ENCODE results near the gene SLC7A9.
"Not testable (repeated sequence)": the region's sequence is repeated elsewhere in the genome, so short reads cannot be mapped to it uniquely, and the experiment has no call there.

The SLC7A9 gene

DNA sequence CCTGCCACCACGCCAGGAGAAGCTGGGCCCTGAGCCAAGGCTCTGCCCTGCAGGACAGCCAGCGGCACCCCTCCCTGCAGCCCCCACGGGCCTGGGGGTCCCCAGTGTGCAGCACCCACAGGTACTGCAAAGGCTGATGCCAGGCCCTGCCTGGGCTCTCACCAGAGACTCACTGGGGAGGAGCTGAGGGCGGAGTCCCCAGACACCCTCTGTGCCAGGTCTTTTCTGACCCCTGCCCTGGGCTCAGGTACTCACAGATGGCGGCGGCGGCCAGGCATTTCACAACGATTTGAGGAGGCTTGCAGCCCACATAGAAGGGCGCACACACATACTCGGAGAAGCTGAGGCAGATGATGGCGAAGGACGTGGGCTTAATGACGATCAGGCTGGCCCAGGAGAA is 5.7 kb downstream of the SLC7A9 start:
- DNase-seq (ENCODE audit: low read depth): no peak

DNA sequence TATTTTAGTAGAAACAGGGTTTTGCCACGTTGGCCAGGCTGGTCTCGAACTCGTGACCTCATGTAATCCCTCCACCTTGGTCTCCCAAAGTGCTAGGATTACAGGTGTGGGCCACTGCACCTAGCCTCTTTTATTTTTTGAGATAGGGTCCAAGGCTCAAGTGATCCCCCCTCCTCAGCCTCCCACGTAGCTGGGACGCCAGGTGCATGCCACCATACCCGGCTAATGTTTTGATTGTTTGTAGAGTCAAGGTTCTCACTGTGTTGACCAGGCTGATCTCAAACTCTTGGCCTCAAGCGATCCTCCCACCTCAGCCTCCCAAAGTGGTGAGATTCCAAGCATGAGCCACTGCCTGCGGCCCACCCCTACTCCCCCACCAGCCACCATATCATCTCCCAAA is 6.3 kb downstream of the SLC7A9 start:
- DNase-seq (ENCODE audit: low read depth): no peak

DNA sequence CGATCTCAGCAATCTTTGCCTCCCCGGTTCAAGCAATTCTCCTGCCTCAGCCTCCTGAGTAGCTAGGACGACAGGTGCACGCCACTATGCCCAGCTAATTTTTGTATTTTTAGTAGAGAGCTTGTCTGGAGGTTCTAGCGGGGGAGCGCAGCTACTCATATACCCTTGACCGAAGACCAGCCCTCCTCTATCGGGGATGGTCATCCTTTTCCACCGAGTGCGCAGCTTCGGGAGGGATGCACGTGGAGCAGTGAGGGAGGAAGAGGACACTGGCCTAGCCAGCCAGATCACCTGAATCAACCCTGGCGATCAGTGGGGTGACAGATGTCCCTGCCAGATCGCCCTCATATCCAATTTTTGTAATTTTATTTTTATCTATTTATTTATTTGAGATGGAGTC is 6.8 kb downstream of the SLC7A9 start:
- no peak for DNase-seq (ENCODE audit: low read depth)

DNA sequence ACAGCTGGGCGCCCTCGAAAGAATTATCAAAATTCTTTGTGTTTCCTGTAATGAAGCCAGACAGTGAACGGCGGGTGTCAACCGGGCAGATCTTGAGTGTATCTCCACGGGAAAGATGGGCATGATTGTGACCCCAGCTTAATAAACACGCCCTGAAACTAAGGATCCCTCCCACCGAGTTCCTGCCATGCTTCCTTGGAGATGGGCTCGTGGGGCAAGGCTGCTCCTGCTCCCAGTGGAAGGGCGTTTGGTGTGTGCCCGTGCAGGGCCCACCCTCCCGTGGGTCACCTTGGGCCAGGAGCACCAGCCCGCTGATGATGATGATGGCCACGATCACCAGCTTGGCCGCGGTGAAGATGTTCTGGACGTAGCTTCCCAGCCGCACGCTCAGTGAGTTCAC is 7.4 kb downstream of the SLC7A9 start:
- DNase-seq (ENCODE audit: low read depth): no peak

DNA sequence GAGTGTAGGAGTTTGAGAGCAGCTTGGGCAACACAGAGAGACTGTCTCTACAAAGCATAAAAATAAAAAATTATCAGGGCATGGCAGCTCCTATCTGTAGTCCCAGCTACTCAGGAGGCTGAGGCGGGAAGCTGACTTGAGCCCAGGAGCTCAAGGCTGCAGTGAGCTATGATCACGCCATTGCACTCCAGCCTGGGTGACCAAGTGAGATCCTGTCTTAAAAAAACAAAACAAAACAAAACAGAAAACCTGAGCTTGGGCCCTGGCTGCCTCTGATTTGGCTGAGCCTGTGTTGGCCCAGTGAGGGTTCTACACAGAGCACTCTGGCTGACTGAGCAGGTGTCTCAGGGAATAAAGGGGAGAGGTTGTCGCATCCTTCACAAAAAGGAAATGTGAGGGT is 8.0 kb downstream of the SLC7A9 start:
- DNase-seq (ENCODE audit: low read depth): no peak

DNA sequence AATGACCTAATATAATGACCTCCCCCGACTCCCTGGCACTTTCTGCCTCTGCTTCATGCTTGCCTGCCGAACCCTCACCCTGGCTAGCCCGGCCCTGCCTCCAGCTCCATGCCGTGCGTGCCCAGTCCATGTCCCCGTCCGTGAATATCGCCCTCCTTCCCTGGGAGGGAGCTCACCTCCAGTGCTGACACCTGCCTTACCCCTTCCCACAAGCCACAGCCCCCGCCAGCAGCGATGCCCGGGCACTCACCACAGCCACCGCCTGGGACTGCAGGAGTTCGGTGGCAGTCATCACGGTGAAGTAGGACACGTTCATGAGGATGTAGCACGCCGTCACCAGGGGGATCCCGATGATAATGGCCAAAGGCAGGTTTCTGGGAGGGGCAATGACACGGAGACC is 10.0 kb downstream of the SLC7A9 start:
- no peak for DNase-seq (ENCODE audit: low read depth)

DNA sequence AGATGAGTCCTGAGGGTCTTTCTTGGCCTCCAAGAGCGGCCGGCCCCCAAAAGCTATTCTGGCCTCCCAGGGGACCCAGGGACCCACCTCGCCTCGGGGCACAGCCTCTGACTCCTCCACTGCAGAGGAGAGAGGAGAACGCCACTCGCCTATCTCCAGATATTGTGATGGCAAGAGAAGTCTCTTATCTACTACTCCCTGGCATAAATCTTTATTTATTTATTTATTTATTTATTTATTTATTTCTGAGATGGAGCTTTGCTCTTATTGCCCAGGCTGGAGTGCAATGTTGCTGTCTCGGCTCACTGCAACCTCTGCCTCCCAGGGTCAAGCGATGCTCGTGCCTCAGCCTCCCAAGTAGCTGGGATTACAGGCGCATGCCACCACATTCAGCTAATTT is 11.0 kb downstream of the SLC7A9 start:
- DNase-seq (ENCODE audit: low read depth): no peak

DNA sequence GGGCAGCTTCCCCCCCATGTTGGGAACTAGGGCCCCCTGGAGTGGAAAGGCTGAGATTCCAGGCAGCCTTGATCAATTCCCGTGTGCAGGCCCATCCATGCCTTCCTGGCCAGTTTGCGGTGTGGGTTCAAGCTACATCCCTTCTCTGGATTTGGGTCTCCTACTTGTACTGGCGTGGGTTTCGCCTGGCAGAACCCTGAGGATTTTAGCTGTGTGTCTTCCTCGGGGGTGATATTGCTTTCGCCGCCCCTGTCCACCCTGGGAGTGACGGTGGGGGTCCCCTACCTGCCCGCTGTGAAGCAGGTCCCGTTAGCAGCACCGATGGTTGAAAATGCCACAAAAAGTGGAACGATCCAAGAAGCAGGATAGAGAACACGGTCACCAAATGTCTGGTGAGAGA is 11.4 kb downstream of the SLC7A9 start:
- DNase-seq (ENCODE audit: low read depth): no peak

DNA sequence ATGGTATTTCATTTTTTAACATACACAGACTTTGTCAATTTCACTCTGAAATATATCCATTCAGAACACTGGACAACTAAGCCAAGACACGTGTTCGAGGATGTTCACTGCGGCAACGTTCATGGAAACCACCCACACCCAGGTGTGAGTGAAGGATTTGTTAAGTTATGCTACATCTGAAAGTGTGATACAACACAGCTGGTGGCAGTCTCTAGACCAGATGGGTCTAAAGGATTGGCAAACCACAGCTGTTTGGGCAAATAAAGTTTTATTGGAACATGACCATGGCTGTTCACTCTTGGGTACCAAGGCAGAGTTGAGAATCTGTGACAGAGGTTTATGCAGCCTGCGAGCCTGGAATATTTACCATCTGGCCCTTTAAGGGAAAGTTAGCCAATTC is 12.0 kb downstream of the SLC7A9 start:
- DNase-seq (ENCODE audit: low read depth): no peak

DNA sequence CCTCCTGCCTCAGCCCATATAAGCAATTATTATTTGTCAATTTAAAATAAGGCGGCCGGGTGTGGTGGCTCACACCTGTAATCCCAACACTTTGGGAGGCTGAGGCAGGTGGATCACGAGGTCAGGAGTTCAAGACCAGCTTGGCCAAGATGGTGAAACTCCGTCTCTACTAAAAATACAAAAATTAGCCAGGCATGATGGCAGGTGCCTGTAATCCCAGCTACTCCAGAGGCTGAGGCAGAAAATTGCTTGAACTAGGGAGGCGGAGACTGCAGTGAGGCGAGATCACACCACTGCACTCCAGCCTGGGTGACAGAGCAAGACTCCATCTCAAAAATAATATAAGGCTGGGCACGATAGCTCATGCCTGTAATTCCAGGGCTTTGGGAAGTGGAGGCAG is 12.7 kb downstream of the SLC7A9 start:
- not testable (repeated sequence) for DNase-seq (ENCODE audit: low read depth)

DNA sequence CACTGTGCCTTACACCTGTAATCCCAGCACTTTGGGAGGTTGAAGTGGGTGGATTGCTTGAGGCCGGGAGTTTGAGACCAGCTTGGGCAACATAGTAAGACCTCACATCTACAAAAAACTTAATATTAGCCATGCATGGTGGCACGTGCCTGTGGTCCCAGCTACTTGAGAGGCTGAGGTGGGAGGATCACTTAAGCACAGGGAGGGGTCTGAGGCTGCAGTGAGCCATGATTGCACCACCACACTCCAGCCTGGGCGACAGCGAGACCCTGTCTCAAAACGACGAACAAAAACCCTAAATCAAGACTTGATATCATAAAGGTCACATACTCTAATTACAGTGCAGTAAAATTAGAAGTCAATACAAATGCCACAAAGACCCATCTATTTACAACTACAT is 17.4 kb downstream of the SLC7A9 start:
- no peak for DNase-seq (ENCODE audit: low read depth)

DNA sequence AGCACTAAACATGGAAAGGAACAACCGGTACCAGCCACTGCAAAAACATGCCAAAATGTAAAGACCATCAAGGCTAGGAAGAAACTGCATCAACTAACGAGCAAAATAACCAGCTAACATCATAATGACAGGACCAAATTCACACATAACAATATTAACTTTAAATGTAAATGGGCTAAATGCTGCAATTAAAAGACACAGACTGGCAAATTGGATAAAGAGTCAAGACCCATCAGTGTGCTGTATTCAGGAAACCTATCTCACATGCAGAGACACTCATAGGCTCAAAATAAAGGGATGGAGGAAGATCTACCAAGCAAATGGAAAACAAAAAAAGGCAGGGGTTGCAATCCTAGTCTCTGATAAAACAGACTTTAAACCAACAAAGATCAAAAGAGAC is 21.5 kb downstream of the SLC7A9 start:
- not testable (repeated sequence) for DNase-seq (ENCODE audit: low read depth)

DNA sequence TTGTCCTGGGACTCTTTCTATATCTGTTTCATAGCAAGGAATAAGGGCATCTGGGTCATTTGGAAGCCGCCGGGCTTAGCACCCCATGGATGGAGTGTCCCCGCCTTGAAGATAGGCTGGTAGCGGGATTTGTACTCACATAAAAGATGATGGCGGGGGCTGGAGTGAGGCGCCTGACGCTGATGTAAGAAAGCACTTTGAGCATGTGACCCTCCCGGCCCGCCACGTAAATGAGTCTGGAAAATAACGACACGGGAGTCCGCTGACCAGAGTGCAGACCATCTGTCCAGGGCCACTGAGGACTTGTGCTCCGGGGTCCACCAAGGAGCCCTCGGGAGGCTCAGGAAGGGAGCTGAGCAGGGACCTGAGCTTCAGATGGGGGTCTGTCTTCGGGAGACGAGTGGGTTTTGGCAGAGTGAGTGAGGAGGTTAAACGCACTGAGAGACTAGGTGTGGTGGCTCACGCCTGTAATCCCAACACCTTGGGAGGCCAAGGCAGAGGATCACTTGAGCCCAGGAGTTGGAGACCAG is 25.8 kb downstream of the SLC7A9 start:
- DNase-seq (ENCODE audit: low read depth): no peak

DNA sequence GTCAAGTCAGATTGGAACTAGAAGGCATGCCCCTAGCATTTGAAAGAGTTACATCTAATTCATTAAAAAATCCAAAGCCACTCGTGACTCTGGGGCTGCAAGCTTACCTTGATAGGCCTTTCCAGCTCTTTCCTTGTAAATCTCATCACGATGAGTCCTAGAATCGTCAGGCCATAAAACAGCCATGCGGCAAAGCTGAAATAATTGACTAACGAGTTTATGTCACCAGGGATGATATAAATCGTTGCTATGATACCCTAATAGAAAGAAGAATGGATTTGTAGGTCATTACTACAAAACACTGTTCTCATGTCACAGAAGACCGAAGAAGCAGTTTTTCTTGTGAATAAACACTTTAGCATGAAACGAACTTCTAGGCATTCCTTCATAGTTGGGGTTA is 27.5 kb downstream of the SLC7A9 start:
- DNase-seq (ENCODE audit: low read depth): no peak

DNA sequence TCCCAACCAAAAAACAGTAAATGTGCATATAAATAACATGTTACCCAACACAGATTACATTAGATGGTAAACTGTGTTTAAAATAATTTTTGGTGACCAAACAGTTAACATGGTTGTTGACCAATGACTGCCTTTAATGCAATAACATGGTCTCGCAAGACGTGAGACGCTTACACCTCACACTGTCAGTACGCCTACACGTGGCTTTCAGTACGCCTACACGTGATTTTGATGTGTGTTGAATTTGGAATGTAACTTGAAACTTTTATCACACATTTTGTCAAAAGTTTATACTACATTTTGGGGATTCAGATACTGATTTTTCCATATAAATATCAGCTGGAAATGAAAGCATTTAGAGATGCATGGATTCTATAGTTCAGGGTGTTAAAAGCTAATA is 32.0 kb downstream of the SLC7A9 start:
- no peak for DNase-seq (ENCODE audit: low read depth)

DNA sequence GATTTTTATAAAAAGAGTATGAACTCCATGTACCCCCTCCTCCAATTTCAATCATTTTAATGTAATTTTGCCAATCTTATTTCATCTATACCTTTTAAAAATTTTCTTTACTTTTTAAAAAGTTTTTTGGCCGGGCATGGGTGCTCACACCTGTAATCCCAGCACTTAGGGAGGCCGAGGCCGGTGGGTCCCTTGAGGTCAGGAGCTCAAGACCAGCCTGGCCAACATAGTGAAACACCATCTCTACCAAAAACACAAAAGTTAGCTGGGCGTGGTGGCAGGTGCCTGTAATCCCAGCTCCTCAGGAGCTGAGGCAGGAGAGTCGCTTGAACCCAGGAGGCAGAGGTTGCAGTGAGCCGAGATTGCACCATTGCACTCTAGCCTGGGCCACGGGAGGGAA is 36.2 kb downstream of the SLC7A9 start:
- not testable (repeated sequence) for DNase-seq (ENCODE audit: low read depth)

DNA sequence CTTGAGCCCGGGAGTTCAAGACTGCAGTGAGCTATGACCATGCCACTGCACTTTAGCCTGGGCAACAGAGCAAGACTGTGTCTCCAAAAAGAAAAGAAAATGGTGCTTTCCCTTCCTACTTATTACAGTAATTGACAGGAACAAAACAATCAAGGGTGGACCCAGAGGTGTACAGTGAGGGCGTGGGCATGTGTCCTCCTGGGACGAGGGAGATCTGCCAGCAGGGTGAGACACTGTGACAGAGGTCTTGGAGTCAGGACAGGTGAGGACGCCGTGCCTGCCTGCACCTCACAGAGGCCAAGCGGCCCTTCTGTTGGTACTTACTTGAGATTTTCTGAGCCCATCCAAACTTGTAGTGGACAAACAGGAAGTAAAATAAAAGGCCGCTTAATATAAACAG is 36.7 kb downstream of the SLC7A9 start:
- not testable (repeated sequence) for DNase-seq (ENCODE audit: low read depth)

DNA sequence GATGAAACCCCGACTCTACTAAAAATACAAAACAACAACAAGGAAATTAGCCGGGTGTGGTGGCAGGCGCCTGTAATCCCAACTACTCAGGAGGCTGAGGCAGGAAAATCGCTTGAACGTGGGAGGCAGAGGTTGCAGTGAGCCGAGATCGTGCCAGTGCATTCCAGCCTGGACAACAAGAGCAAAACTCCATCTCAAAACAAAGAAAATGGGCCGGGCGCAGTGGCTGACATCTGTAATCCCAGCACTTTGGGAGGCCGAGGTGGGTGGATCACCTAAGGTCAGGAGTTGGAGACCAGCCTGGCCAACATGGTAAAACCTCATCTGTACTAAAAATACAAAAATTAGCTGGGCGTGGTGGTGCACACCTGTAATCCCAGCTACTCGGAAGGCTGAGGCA is 37.5 kb downstream of the SLC7A9 start:
- not testable (repeated sequence) for DNase-seq (ENCODE audit: low read depth)

DNA sequence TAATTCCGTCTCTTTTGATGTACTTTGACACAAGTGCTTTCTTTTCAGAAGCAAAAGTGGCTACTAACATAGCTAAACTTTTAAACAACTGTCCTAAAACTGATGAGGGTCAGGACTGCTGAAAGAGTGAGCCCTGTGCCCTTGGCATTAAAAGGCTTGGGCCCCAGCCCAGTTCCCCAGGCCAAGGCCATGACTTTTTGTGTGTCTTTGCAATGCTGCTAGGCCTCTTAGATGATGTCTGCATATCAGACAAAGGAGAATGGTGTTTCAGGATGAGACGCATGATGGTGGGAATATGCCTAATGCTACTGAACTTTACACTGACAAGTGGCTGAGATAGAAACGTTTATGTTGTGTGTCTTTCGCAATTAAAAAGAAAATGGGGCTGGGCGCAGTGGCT is 38.0 kb downstream of the SLC7A9 start:
- DNase-seq (ENCODE audit: low read depth): no peak

DNA sequence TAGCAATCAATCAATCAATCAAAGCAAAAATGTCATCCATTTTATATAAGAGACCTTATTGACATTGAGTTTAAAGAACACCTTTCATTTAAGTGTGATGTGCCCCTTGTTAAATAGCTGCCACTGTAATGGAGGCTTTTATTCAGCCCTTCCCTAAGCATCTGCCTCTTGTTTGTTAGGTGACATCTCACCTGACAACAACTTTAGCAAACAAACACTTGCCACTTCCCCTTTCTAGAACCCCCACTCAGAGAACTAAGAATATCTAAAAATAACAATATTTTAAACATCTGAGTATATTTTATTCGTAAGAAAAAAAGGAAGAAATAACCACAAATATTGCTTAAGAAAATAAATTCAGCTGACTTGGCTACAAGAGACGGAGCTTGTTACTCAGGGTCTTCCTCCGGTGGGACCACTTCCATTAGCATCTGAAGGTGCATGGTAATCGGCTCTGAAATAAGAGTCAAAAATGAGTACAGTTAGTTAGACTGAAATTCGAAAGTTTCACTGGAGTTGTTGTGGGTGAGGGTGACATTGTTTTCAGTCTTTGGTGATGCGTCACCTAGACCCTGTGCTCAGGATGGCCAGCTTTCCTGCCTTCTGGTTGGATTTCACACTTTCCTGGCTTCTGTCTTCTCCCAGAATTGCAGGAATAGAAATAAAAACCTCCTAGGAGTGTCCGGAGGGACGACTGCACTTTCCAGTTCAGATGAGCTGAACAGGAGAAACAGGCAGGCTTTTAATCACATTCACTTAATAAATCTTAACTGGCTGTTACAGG is 39.1 kb downstream of the SLC7A9 start:
- no peak for DNase-seq (ENCODE audit: low read depth)

DNA sequence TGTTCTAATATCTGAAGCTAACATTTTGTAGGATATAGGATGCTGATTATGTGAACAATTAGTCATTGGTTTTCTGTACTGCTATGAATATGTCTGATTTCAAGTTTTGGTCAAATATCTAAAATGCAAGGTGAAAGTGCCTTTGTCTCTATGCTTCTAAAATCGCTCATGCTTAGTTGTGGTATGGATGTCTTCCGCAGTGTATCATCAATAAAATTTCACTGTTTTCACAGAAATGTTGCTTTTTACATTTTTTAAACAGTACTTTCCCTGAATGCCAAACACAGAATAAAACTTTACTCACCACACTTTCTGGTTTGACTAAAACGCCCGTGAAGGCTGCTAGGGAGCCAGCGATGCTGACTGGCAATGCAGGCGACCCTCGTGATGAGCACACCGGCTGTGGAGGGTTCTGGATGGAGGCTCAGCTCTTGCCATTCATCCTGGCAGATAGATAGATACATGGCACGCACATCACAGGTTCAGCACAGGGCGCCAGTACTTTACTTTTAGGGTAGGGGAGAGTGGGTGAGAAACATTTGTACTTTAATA is 40.1 kb downstream of the SLC7A9 start:
- no peak for DNase-seq (ENCODE audit: low read depth)

DNA sequence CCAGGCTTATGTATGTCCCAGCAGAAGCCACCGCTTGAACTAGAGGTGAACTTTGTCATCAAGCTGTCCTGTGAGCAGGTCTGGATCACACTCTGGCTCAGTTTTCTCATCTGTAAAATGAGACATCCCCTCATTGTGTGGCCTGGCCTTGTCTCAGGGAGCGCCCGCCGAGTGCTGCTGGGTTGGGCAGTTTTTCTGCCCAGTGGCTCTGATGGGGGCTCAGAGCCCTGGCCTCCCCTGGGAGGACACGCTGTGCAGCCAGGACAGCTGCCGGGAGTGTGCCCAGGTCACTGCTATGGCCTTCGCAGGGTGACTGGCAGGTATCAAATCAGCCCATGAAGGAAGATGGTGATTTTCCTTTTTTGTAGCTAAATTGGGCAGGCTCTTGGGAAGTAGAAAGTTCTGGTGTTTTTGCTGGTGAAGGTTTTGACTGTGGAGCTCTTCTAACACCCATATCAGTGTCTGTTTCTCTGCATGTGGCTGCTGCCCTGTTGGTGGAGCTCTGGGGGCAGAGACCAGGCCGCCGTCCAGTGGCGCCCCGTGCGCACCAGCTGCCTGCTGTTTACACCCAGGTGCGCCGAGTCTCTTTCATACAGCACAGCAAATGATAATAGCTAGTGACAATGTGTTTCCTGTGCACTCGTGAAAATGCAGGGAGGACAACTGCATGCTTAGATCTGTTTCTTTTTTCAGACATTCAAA is 40.8 kb downstream of the SLC7A9 start:
- no peak for DNase-seq (ENCODE audit: low read depth)

DNA sequence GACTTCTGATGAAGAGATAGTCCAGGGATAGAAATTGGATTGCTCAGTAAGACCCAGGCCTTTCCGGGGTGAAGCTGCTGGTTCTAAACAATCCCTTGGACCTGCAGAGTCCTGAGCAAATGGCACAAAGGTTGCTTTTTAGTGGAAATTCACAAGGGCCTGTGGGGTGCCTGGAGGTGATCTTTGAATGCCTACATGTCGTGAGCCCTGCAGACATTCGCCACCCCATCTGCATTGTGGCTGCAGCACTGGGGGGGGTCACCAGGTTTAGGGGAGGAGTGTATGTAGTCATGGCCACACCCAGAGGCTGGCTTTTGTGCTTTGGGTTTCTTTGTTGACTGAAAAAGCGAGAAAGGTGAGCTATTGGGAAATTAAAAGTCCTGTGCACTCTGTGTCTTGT is 41.4 kb downstream of the SLC7A9 start:
- DNase-seq (ENCODE audit: low read depth): no peak
